ENCODE measurements around the gene GTPBP2. TPM values are rescaled to one million over a fixed set of nuclear protein-coding genes. Genes with fewer than 3 reads are reported as not detected.

GTPBP2 gene
- total and polyA plus RNA-seq, 2 experiments from 2014 or later: 15.9 to 80.7 TPM

GRCh38 chr6:43630980-43631619 is 2.0 kb upstream of the GTPBP2 start:
- TF ChIP-seq EZH2 (IDR thresholded peaks at IDR 0.05; ENCODE audit: insufficient read depth, poor library complexity, severe bottlenecking) (no peak), EZH2phosphoT487 (IDR thresholded peaks at IDR 0.05; ENCODE audit: insufficient read depth, low read depth) (no peak)
- no peak overlapping the region for H2AFZ ChIP-seq
- no peaks in the 10 kb centered on the region for H3K9me2 ChIP-seq (ENCODE audit: insufficient read depth)
- no peak overlapping the region for H3K4me3 ChIP-seq
- peaks cover 17% of the 10 kb centered on the region for H3F3A ChIP-seq (ENCODE audit: insufficient read depth)
- H3K36me3 ChIP-seq (ENCODE audit: low read depth): peaks cover 7% of the 10 kb centered on the region; the same call in 1 of the 2 replicates
- H3K27ac ChIP-seq: no peak overlapping the region
- H3K79me2 ChIP-seq (ENCODE audit: insufficient read depth): peaks cover 33% of the 10 kb centered on the region
- H3K9me3 ChIP-seq (ENCODE audit: low read depth): no peaks in the 10 kb centered on the region
- peaks cover 21% of the 10 kb centered on the region for H3K4me1 ChIP-seq (ENCODE audit: insufficient read depth)
- WGBS, 2 experiments (ENCODE audit: low coverage in 1 of 2, low lambda C conversion rate in 2 of 2, missing lambda C conversion rate in 2 of 2): 64 to 72% methylated on average over 1 of the region's 1 CpG
- H4K20me1 ChIP-seq (ENCODE audit: insufficient read depth): no peaks in the 10 kb centered on the region
- DNase-seq: no peak
- no peaks in the 10 kb centered on the region for H3K27me3 ChIP-seq (replicated peaks; ENCODE audit: insufficient read depth)
- no peak overlapping the region for H3K9ac ChIP-seq
- in situ Hi-C loops (cut with MboI): no loop called here
- no peak overlapping the region for H3K4me2 ChIP-seq (ENCODE audit: unreplicated experiment)

DNA sequence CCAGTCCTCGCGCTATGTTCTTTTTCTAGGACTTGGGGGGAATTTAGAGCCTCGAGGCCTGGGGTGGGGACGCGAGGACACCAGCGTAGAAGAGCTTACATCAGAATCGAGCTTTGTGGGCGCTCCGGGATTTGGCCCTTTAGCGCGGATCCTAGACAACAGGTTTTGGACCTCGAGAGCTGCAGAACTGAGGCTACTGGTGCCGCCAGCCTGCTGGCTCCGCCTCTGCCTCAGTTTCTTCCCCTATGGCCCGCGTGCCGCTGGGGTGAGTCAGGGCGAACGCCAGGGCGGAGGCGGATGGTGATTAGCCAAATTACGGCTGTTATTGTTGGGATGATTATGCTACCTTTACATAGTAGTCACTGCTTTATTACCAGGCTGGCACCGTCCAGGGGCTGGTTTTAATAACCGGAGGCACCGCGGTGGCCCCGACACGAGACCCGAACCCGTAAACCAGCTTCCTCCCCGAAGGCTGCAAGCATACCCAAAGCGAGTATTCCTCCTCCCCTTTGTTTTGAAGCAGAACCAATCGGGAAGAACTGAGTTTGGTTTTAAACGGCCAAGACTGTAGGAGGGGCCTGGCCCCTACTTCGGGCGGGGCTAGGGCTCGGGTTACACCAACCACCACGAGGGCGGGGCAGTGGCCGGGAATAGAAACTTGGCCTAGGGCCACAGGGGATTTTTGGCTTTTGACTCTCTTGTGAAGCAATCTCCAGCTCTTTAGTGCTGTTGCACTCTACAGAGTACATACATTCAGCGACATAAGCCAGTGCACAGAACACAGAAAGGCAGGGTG is 639 bp upstream of the GTPBP2 start:
- Histone ChIP-seq H3K4me1 (ENCODE audit: insufficient read depth) (peaks cover 21% of the 10 kb centered on the region), H3K27ac (peak overlapping the region; percentile 93), H3K9me3 (ENCODE audit: low read depth) (no peaks in the 10 kb centered on the region), H3K79me2 (ENCODE audit: insufficient read depth) (peaks cover 43% of the 10 kb centered on the region), H3K4me3 (peak overlapping the region; percentile 100), H3K4me2 (ENCODE audit: unreplicated experiment) (peak overlapping the region; percentile 93), H2AFZ (peak overlapping the region; percentile 85), H4K20me1 (ENCODE audit: insufficient read depth) (no peaks in the 10 kb centered on the region), H3K9ac (peak overlapping the region; percentile 98), H3K36me3 (ENCODE audit: low read depth) (peaks cover 21% of the 10 kb centered on the region), H3F3A (ENCODE audit: insufficient read depth) (peaks cover 17% of the 10 kb centered on the region), H3K27me3 (replicated peaks; ENCODE audit: insufficient read depth) (no peaks in the 10 kb centered on the region), H3K9me2 (ENCODE audit: insufficient read depth) (no peaks in the 10 kb centered on the region)
- WGBS, 2 experiments (ENCODE audit: low coverage in 1 of 2, low lambda C conversion rate in 2 of 2, missing lambda C conversion rate in 2 of 2): 1% methylated on average over 40 to 41 of the region's 41 CpGs
- TF ChIP-seq EZH2 (IDR thresholded peaks at IDR 0.05; ENCODE audit: insufficient read depth, poor library complexity, severe bottlenecking) (no peak), EZH2phosphoT487 (IDR thresholded peaks at IDR 0.05; ENCODE audit: insufficient read depth, low read depth) (no peak)
- in situ Hi-C loops (cut with MboI): no loop called here
- DNase-seq: peak; percentile 98

DNA sequence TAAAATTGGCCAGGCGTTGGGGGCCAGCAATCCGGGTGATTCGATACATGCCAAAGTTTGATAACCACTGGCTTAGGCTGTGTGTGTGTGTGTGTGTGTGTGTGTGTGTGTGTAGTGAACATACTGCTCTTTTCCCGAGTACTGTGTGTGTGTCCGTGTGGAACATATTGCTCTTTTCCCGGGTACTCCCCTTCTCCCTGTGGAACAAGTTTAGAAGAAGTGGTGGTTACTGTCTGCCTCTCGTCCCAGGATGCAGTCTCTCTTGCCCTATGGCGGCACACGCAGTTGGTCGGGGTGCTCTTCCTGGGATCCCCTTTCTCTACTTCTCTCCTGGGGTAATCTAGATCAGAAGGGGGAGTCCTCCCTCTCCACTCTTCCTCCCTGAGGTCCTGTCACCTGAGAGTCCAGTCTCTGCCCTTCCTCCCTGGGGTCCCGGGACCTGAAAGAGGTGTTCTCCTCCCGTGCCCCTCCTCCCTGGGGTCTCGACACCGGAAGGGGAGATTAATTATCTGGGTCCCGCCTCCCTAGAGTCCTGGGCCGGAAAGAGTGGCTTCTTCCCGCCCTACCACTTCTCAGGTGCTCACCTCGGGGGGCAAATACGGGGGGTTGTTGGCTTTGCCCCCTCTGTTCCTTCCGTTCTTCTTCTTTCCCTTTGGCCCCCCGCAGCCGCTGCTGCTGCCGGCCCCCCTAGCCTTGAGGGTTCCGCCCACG is 516 bp downstream of the GTPBP2 start:
- Histone ChIP-seq H3K4me2 (ENCODE audit: unreplicated experiment) (peak overlapping the region; percentile 89), H3K4me1 (ENCODE audit: insufficient read depth) (peaks cover 21% of the 10 kb centered on the region), H3K9me2 (ENCODE audit: insufficient read depth) (no peaks in the 10 kb centered on the region), H2AFZ (peak overlapping the region; percentile 60), H3K79me2 (ENCODE audit: insufficient read depth) (peaks cover 54% of the 10 kb centered on the region), H3K27ac (peak overlapping the region; percentile 84), H3K27me3 (replicated peaks; ENCODE audit: insufficient read depth) (no peaks in the 10 kb centered on the region), H3K4me3 (peak overlapping the region; percentile 100), H3K36me3 (ENCODE audit: low read depth) (peaks cover 33% of the 10 kb centered on the region), H3K9ac (peak overlapping the region; percentile 98), H4K20me1 (ENCODE audit: insufficient read depth) (no peaks in the 10 kb centered on the region), H3F3A (ENCODE audit: insufficient read depth) (peaks cover 17% of the 10 kb centered on the region), H3K9me3 (ENCODE audit: low read depth) (no peaks in the 10 kb centered on the region)
- TF ChIP-seq EZH2phosphoT487 (IDR thresholded peaks at IDR 0.05; ENCODE audit: insufficient read depth, low read depth) (no peak), EZH2 (IDR thresholded peaks at IDR 0.05; ENCODE audit: insufficient read depth, poor library complexity, severe bottlenecking) (no peak)
- in situ Hi-C loops (cut with MboI): no loop called here
- WGBS, 2 experiments (ENCODE audit: low coverage in 1 of 2, low lambda C conversion rate in 2 of 2, missing lambda C conversion rate in 2 of 2): 0 to 1% methylated on average over 15 to 25 of the region's 25 CpGs
- DNase-seq: peak; percentile 62

Data from GM23248 (cell line).